SK-N-MC (cell line): ENCODE data around the gene SNRK.

Experiments
- DNase-seq: peaks from one replicate; pipeline ENCODE4 v3.0.0-alpha.2; 2011; ENCODE audit warnings: low read depth, low spot score
- H3K27ac ChIP-seq: fragments of 200-600 bp; sonication (generic); 2 replicates; pipeline ENCODE4 v1.5.1; 2016; ENCODE audit warnings: mixed run types
- H3K36me3 ChIP-seq: fragments of 200-600 bp; sonication (generic); 2 replicates; pipeline ENCODE4 v1.6.1; 2017; ENCODE audit warnings: antibody characterized with exemption, low read length, mixed read lengths; ENCODE audit not compliant: insufficient read depth
- H3K4me3 ChIP-seq: fragments of 200-600 bp; sonication (generic); 2 replicates; pipeline ENCODE4 v1.5.1; 2016
- H3K9ac ChIP-seq: fragments of 200-600 bp; sonication (generic); 2 replicates; pipeline ENCODE4 v1.8.0; 2017; ENCODE audit warnings: mixed run types, mixed read lengths; ENCODE audit not compliant: insufficient read length
- H3K9me3 ChIP-seq: fragments of 200-600 bp; sonication (generic); 2 replicates; pipeline ENCODE4 v1.6.1; 2017; ENCODE audit warnings: low read depth, mild to moderate bottlenecking, antibody characterized with exemption, low read length, moderate library complexity, mixed read lengths
- EZH2 ChIP-seq: fragments of 200-600 bp; sonication (generic); IDR thresholded peaks from one replicate; pipeline ENCODE4 v1.6.1; 2017; ENCODE audit warnings: antibody characterized with exemption
- FOXP2 ChIP-seq: optimal IDR thresholded peaks from 2 replicates; pipeline ENCODE3; 2011; ENCODE audit warnings: mild to moderate bottlenecking, moderate library complexity; ENCODE audit not compliant: insufficient read depth; ENCODE audit errors: extremely low read length, control extremely low read depth
- POLR2AphosphoS5 ChIP-seq: IDR thresholded peaks from 2 replicates; pipeline ENCODE4 v1.6.1; 2012; ENCODE audit warnings: mild to moderate bottlenecking, low read depth, low read length, borderline replicate concordance

The SNRK gene

GRCh38 chr3:43343185-43343584, 56.8 kb downstream of the SNRK start:
- H3K4me3 ChIP-seq: no peak overlapping the region
- no peak overlapping the region for H3K27ac ChIP-seq
- no peak for TF ChIP-seq POLR2AphosphoS5
- no peak for TF ChIP-seq EZH2
- no peak for TF ChIP-seq FOXP2
- H3K9ac ChIP-seq: no peak overlapping the region
- no peaks in the 10 kb centered on the region for H3K9me3 ChIP-seq
- H3K36me3 ChIP-seq: peaks cover 8% of the 10 kb centered on the region
- no peak for DNase-seq

GRCh38 chr3:43343815-43344214, 57.5 kb downstream of the SNRK start:
- no peaks in the 10 kb centered on the region for H3K9me3 ChIP-seq
- TF ChIP-seq EZH2 (no peak), FOXP2 (no peak), POLR2AphosphoS5 (no peak)
- H3K4me3 ChIP-seq: no peak overlapping the region
- H3K27ac ChIP-seq: no peak overlapping the region
- peaks cover 7% of the 10 kb centered on the region for H3K36me3 ChIP-seq
- DNase-seq: no peak
- no peak overlapping the region for H3K9ac ChIP-seq

GRCh38 chr3:43344520-43344919, 58.2 kb downstream of the SNRK start:
- peaks cover 3% of the 10 kb centered on the region; the same call in 1 of the 2 replicates for H3K36me3 ChIP-seq
- no peak overlapping the region for H3K27ac ChIP-seq
- DNase-seq: no peak

GRCh38 chr3:43345246-43345645, 58.9 kb downstream of the SNRK start:
- Histone ChIP-seq H3K36me3 (peaks cover under 1% of the 10 kb centered on the region; the same call in 1 of the 2 replicates), H3K9me3 (no peaks in the 10 kb centered on the region), H3K27ac (no peak overlapping the region), H3K4me3 (no peak overlapping the region), H3K9ac (no peak overlapping the region)
- no peak for TF ChIP-seq FOXP2
- TF ChIP-seq POLR2AphosphoS5: no peak
- TF ChIP-seq EZH2: no peak
- DNase-seq: no peak

More at GRCh38 chr3:43344520-43344919, 58.2 kb downstream of the SNRK start:
- TF ChIP-seq POLR2AphosphoS5: no peak
- TF ChIP-seq EZH2: no peak
- no peak for TF ChIP-seq FOXP2
- H3K4me3 ChIP-seq: no peak overlapping the region
- no peaks in the 10 kb centered on the region for H3K9me3 ChIP-seq
- no peak overlapping the region for H3K9ac ChIP-seq

- Histone ChIP-seq H3K9ac (no peak overlapping the region), H3K27ac (no peak overlapping the region), H3K4me3 (no peak overlapping the region), H3K36me3 (no peaks in the 10 kb centered on the region; the same call in 1 of the 2 replicates), H3K9me3 (no peaks in the 10 kb centered on the region)
- TF ChIP-seq POLR2AphosphoS5 (no peak), FOXP2 (no peak), EZH2 (no peak)
- no peak for DNase-seq
These were observed 59.5 kb downstream of the SNRK start for GRCh38 chr3:43345877-43346276.

GRCh38 chr3:43346978-43347749, 60.8 kb downstream of the SNRK start:
- H3K36me3 ChIP-seq: no peaks in the 10 kb centered on the region; the same call in 1 of the 2 replicates
- H3K4me3 ChIP-seq: no peak overlapping the region
- no peak overlapping the region for H3K27ac ChIP-seq
- no peaks in the 10 kb centered on the region for H3K9me3 ChIP-seq
- DNase-seq: no peak
- TF ChIP-seq EZH2 (no peak), POLR2AphosphoS5 (no peak), FOXP2 (no peak)
- H3K9ac ChIP-seq: no peak overlapping the region

- Histone ChIP-seq H3K27ac (no peak overlapping the region), H3K36me3 (no peaks in the 10 kb centered on the region; the same call in 1 of the 2 replicates), H3K9me3 (no peaks in the 10 kb centered on the region), H3K9ac (no peak overlapping the region), H3K4me3 (no peak overlapping the region)
- no peak for DNase-seq
- TF ChIP-seq EZH2: no peak
- TF ChIP-seq FOXP2: no peak
- TF ChIP-seq POLR2AphosphoS5: no peak
These were observed 61.4 kb downstream of the SNRK start for GRCh38 chr3:43347774-43348173.

GRCh38 chr3:43348350-43348749, 62.0 kb downstream of the SNRK start:
- DNase-seq: no peak
- Histone ChIP-seq H3K4me3 (no peak overlapping the region), H3K9ac (no peak overlapping the region), H3K36me3 (no peaks in the 10 kb centered on the region; the same call in 1 of the 2 replicates), H3K27ac (no peak overlapping the region), H3K9me3 (no peaks in the 10 kb centered on the region)
- no peak for TF ChIP-seq EZH2
- TF ChIP-seq POLR2AphosphoS5: no peak
